Hepatocyte (in vitro differentiated cells): ENCODE data around the gene MGMT. TPM values are rescaled to one million over a fixed set of nuclear protein-coding genes. Genes with fewer than 3 reads are reported as not detected.

Experiments used
- DNase-seq: peaks from one replicate; pipeline ENCODE4 v3.0.0-alpha.2; 2016; ENCODE audit warnings: low spot score
- H2AFZ ChIP-seq: fragments of 200-600 bp; sonication (generic); 2 replicates; pipeline ENCODE4 v1.6.0; 2016; ENCODE audit warnings: antibody characterized with exemption, mild to moderate bottlenecking
- H3K27ac ChIP-seq: fragments of 200-600 bp; sonication (generic); 2 replicates; pipeline ENCODE4 v1.5.1; 2016; ENCODE audit warnings: mild to moderate bottlenecking
- H3K27me3 ChIP-seq: fragments of 200-600 bp; sonication (generic); 2 replicates; pipeline ENCODE4 v1.6.1; 2016
- H3K36me3 ChIP-seq: fragments of 200-600 bp; sonication (generic); replicated peaks from 2 replicates; pipeline ENCODE4 v1.5.1; 2016; ENCODE audit warnings: low read depth; ENCODE audit not compliant: insufficient read depth
- H3K4me1 ChIP-seq: fragments of 200-600 bp; sonication (generic); 2 replicates; pipeline ENCODE4 v1.5.1; 2016; ENCODE audit warnings: mild to moderate bottlenecking, moderate library complexity; ENCODE audit not compliant: insufficient read depth
- H3K4me2 ChIP-seq: fragments of 200-600 bp; sonication (generic); 2 replicates; pipeline ENCODE4 v1.6.0; 2016
- H3K4me3 ChIP-seq: fragments of 200-600 bp; sonication (generic); 2 replicates; pipeline ENCODE4 v1.5.1; 2016; ENCODE audit warnings: mild to moderate bottlenecking
- H3K79me2 ChIP-seq: fragments of 200-600 bp; sonication (generic); 2 replicates; pipeline ENCODE4 v1.6.0; 2017; ENCODE audit warnings: mild to moderate bottlenecking
- H3K9me2 ChIP-seq: fragments of 200-600 bp; sonication (generic); replicated peaks from 2 replicates; pipeline ENCODE4 v1.6.0; 2017; ENCODE audit warnings: mild to moderate bottlenecking; ENCODE audit not compliant: insufficient read depth
- H3K9me3 ChIP-seq: fragments of 200-600 bp; sonication (generic); 2 replicates; pipeline ENCODE4 v1.5.1; 2016; ENCODE audit warnings: low read depth, mild to moderate bottlenecking
- H4K20me1 ChIP-seq: fragments of 200-600 bp; sonication (generic); 2 replicates; pipeline ENCODE4 v1.6.0; 2016; ENCODE audit warnings: mild to moderate bottlenecking; ENCODE audit not compliant: insufficient read depth, poor library complexity, severe bottlenecking
- CTCF ChIP-seq: fragments of 200-600 bp; sonication (generic); IDR thresholded peaks from 2 replicates; pipeline ENCODE4 v1.5.1; 2016; ENCODE audit warnings: antibody characterized with exemption, mild to moderate bottlenecking; ENCODE audit not compliant: poor library complexity
- EZH2 ChIP-seq: fragments of 200-600 bp; sonication (generic); IDR thresholded peaks from 2 replicates; pipeline ENCODE4 v1.6.1; 2016; ENCODE audit warnings: antibody characterized with exemption, mild to moderate bottlenecking, borderline replicate concordance
- EZH2phosphoT487 ChIP-seq: fragments of 200-600 bp; sonication (generic); IDR thresholded peaks from one replicate; pipeline ENCODE4 v1.6.1; 2018; ENCODE audit warnings: antibody characterized with exemption, mild to moderate bottlenecking, low read depth, moderate library complexity; ENCODE audit not compliant: unreplicated experiment, severe bottlenecking
- WGBS: methylation state at CpG from one replicate; pipeline ENCODE4 v1.1.6; 2016; ENCODE audit warnings: low lambda C conversion rate; ENCODE audit errors: missing lambda C conversion rate; 5-methylcytosine and 5-hydroxymethylcytosine counted together
- polyA plus RNA-seq: library from polyadenylated mRNA; unstranded; fragments of >200 nt; fragmentation: Nextera tagmentation; extraction: Ambion mirVana; gene quantifications from 2 replicates; pipeline ENCODE4 v1.2.1, GENCODE V29; 2016
- total RNA-seq: library from RNA; depleted of rRNA; stranded (reverse); fragments of >200 nt; gene quantifications from 2 replicates; pipeline ENCODE4 v1.2.3, GENCODE V29; 2014

Gene MGMT
- total and polyA plus RNA-seq, 2 experiments from 2014 or later = 41.5 to 41.9 TPM

- Histone ChIP-seq H2AFZ (no peak overlapping the region), H3K36me3 (no peaks in the 10 kb centered on the region), H3K9me2 (no peaks in the 10 kb centered on the region), H4K20me1 (no peaks in the 10 kb centered on the region), H3K4me2 (no peak overlapping the region), H3K4me1 (no peaks in the 10 kb centered on the region), H3K79me2 (no peaks in the 10 kb centered on the region), H3K27me3 (no peaks in the 10 kb centered on the region), H3K9me3 (no peaks in the 10 kb centered on the region), H3K4me3 (no peak overlapping the region), H3K27ac (no peak overlapping the region)
- no peak for DNase-seq
- WGBS = 90% methylated on average over 29 of the region's 35 CpGs
- no peak for TF ChIP-seq EZH2
These were observed 312.4 kb downstream of the MGMT start for GRCh38 chr10:129779126-129780111.

GRCh38 chr10:129780198-129780597, 313.2 kb downstream of the MGMT start:
- no peak overlapping the region for H3K4me3 ChIP-seq
- no peaks in the 10 kb centered on the region for H4K20me1 ChIP-seq
- no peaks in the 10 kb centered on the region for H3K79me2 ChIP-seq
- no peak overlapping the region for H3K4me2 ChIP-seq
- H2AFZ ChIP-seq = no peak overlapping the region
- no peaks in the 10 kb centered on the region for H3K27me3 ChIP-seq
- H3K9me3 ChIP-seq = no peaks in the 10 kb centered on the region
- H3K36me3 ChIP-seq = no peaks in the 10 kb centered on the region
- H3K9me2 ChIP-seq = no peaks in the 10 kb centered on the region
- H3K27ac ChIP-seq = no peak overlapping the region
- no peak for DNase-seq
- TF ChIP-seq EZH2phosphoT487 (no peak), EZH2 (no peak), CTCF (no peak)
- WGBS = 67% methylated on average over 6 of the region's 6 CpGs
- H3K4me1 ChIP-seq = no peaks in the 10 kb centered on the region

GRCh38 chr10:129780901-129781795, 314.1 kb downstream of the MGMT start:
- no peak overlapping the region for H3K27ac ChIP-seq
- no peak for DNase-seq
- H2AFZ ChIP-seq = no peak overlapping the region
- H3K36me3 ChIP-seq = no peaks in the 10 kb centered on the region
- no peaks in the 10 kb centered on the region for H3K9me3 ChIP-seq
- H3K4me3 ChIP-seq = no peak overlapping the region
- no peaks in the 10 kb centered on the region for H3K4me1 ChIP-seq
- H4K20me1 ChIP-seq = no peaks in the 10 kb centered on the region
- WGBS = 94% methylated on average over 20 of the region's 20 CpGs
- H3K27me3 ChIP-seq = no peaks in the 10 kb centered on the region
- H3K9me2 ChIP-seq = no peaks in the 10 kb centered on the region
- no peak overlapping the region for H3K4me2 ChIP-seq
- no peak for TF ChIP-seq EZH2
- TF ChIP-seq CTCF = no peak
- no peak for TF ChIP-seq EZH2phosphoT487
- H3K79me2 ChIP-seq = no peaks in the 10 kb centered on the region

GRCh38 chr10:129784291-129784690, 317.2 kb downstream of the MGMT start:
- Histone ChIP-seq H4K20me1 (no peaks in the 10 kb centered on the region), H3K27ac (no peak overlapping the region), H3K9me3 (no peaks in the 10 kb centered on the region), H2AFZ (no peak overlapping the region), H3K36me3 (no peaks in the 10 kb centered on the region), H3K4me3 (no peak overlapping the region), H3K4me1 (no peaks in the 10 kb centered on the region), H3K4me2 (no peak overlapping the region), H3K79me2 (no peaks in the 10 kb centered on the region), H3K9me2 (no peaks in the 10 kb centered on the region), H3K27me3 (no peaks in the 10 kb centered on the region)
- TF ChIP-seq EZH2phosphoT487 = no peak
- TF ChIP-seq CTCF = no peak
- no peak for TF ChIP-seq EZH2
- no peak for DNase-seq
- WGBS = 86% methylated on average over 6 of the region's 6 CpGs
